Mucosa of rectum (tissue), 2 donors: ENCODE data around the gene TMEM52.
"Not testable (repeated sequence)": the region's sequence is repeated elsewhere in the genome, so short reads cannot be mapped to it uniquely, and the experiment has no call there.

Source experiments
- H3K27ac ChIP-seq, 2 donors: one replicate each; pipeline ENCODE4 v1.7.0; 2013; ENCODE audit warnings: inconsistent platforms in 2 of 2, low read depth in 2 of 2, low read length in 2 of 2
- H3K27me3 ChIP-seq, 2 donors: one replicate each; pipeline ENCODE4 v1.7.0; 2013; ENCODE audit warnings: low read length in 2 of 2; ENCODE audit not compliant: control insufficient read depth in 2 of 2, insufficient read depth in 2 of 2
- H3K36me3 ChIP-seq, 2 donors: one replicate each; pipeline ENCODE4 v1.7.0; 2013; ENCODE audit warnings: low read length in 2 of 2; ENCODE audit not compliant: control insufficient read depth in 2 of 2, insufficient read depth in 2 of 2
- H3K4me1 ChIP-seq, 2 donors: one replicate each; pipeline ENCODE4 v1.7.0; 2013; ENCODE audit warnings: low read length in 2 of 2, mild to moderate bottlenecking in 1 of 2; ENCODE audit not compliant: control insufficient read depth in 2 of 2, insufficient read depth in 2 of 2
- H3K4me3 ChIP-seq, 2 donors: one replicate each; pipeline ENCODE4 v1.7.0; 2013; ENCODE audit warnings: low read length in 2 of 2
- H3K9ac ChIP-seq, 2 donors: one replicate each; pipeline ENCODE4 v1.7.0; 2013; ENCODE audit warnings: low read length in 2 of 2, low read depth in 1 of 2, mild to moderate bottlenecking in 1 of 2
- H3K9me3 ChIP-seq, 2 donors: one replicate each; pipeline ENCODE4 v1.7.0; 2013; ENCODE audit warnings: low read length in 2 of 2; ENCODE audit not compliant: control insufficient read depth in 2 of 2
- donor health status: healthy.
- donor health status: Normal muscosa, but diverticular disease.

TMEM52 gene

GRCh38 chr1:1939296-1940122, 20.4 kb upstream of the TMEM52 start:
- H3K36me3 ChIP-seq, result no peaks in the 10 kb centered on the region
- H3K27ac ChIP-seq, result no peak overlapping the region
- no peaks in the 10 kb centered on the region for H3K9me3 ChIP-seq
- H3K27me3 ChIP-seq, result peaks cover 0 to 5% of the 10 kb centered on the region in 2 donors
- H3K4me1 ChIP-seq, result peaks cover 4 to 18% of the 10 kb centered on the region in 2 donors
- H3K9ac ChIP-seq, result no peak overlapping the region
- no peak overlapping the region for H3K4me3 ChIP-seq

GRCh38 chr1:1938613-1939295, 19.7 kb upstream of the TMEM52 start:
- Histone ChIP-seq H3K4me3 (no peak overlapping the region), H3K27me3 (peaks cover 0 to 5% of the 10 kb centered on the region in 2 donors), H3K27ac (no peak overlapping the region), H3K4me1 (peaks cover 4 to 13% of the 10 kb centered on the region in 2 donors), H3K9me3 (no peaks in the 10 kb centered on the region), H3K9ac (no peak overlapping the region), H3K36me3 (no peaks in the 10 kb centered on the region)

GRCh38 chr1:1938276-1938573, 19.1 kb upstream of the TMEM52 start:
- peaks cover 0 to 5% of the 10 kb centered on the region in 2 donors for H3K27me3 ChIP-seq

GRCh38 chr1:1937549-1938275, 18.6 kb upstream of the TMEM52 start:
- Histone ChIP-seq H3K9ac (no peak overlapping the region), H3K4me3 (no peak overlapping the region), H3K36me3 (no peaks in the 10 kb centered on the region), H3K9me3 (no peaks in the 10 kb centered on the region), H3K4me1 (peaks cover 2 to 4% of the 10 kb centered on the region in 2 donors), H3K27ac (no peak overlapping the region), H3K27me3 (peaks cover 0 to 5% of the 10 kb centered on the region in 2 donors)

More at GRCh38 chr1:1938276-1938573, 19.1 kb upstream of the TMEM52 start:
- no peaks in the 10 kb centered on the region for H3K36me3 ChIP-seq
- peaks cover 4 to 8% of the 10 kb centered on the region in 2 donors for H3K4me1 ChIP-seq
- no peak overlapping the region for H3K9ac ChIP-seq
- no peaks in the 10 kb centered on the region for H3K9me3 ChIP-seq
- H3K27ac ChIP-seq, result no peak overlapping the region
- no peak overlapping the region for H3K4me3 ChIP-seq

- no peaks in the 10 kb centered on the region for H3K4me1 ChIP-seq
- no peak overlapping the region for H3K4me3 ChIP-seq
- H3K9ac ChIP-seq, result no peak overlapping the region
- peaks cover 0 to 4% of the 10 kb centered on the region in 2 donors for H3K27me3 ChIP-seq
- no peaks in the 10 kb centered on the region for H3K9me3 ChIP-seq
- no peaks in the 10 kb centered on the region for H3K36me3 ChIP-seq
- no peak overlapping the region for H3K27ac ChIP-seq
Observed at GRCh38 chr1:1937061-1937460, 18.0 kb upstream of the TMEM52 start.

- not testable (repeated sequence) for H3K4me3 ChIP-seq, H3K36me3 ChIP-seq, H3K9me3 ChIP-seq, H3K27ac ChIP-seq, H3K4me1 ChIP-seq, H3K27me3 ChIP-seq, H3K9ac ChIP-seq
Observed at GRCh38 chr1:1934848-1935247, 15.8 kb upstream of the TMEM52 start.

- no peaks in the 10 kb centered on the region for H3K4me1 ChIP-seq
- H3K36me3 ChIP-seq, result no peaks in the 10 kb centered on the region
- no peaks in the 10 kb centered on the region for H3K27me3 ChIP-seq
- no peaks in the 10 kb centered on the region for H3K9me3 ChIP-seq
- H3K4me3 ChIP-seq, result no peak overlapping the region
- H3K9ac ChIP-seq, result no peak overlapping the region
- H3K27ac ChIP-seq, result no peak overlapping the region
Observed at GRCh38 chr1:1929639-1930545, 10.8 kb upstream of the TMEM52 start.

- no peaks in the 10 kb centered on the region for H3K9me3 ChIP-seq
Observed at GRCh38 chr1:1929102-1929638, 10.1 kb upstream of the TMEM52 start.

GRCh38 chr1:1928231-1929101, 9.4 kb upstream of the TMEM52 start:
- H3K4me3 ChIP-seq, result no peak overlapping the region
- peaks cover 2 to 3% of the 10 kb centered on the region in 2 donors for H3K4me1 ChIP-seq
- no peak overlapping the region for H3K27ac ChIP-seq
- no peaks in the 10 kb centered on the region for H3K9me3 ChIP-seq
- no peaks in the 10 kb centered on the region for H3K27me3 ChIP-seq
- no peaks in the 10 kb centered on the region for H3K36me3 ChIP-seq
- no peak overlapping the region for H3K9ac ChIP-seq

More at GRCh38 chr1:1929102-1929638, 10.1 kb upstream of the TMEM52 start:
- H3K27me3 ChIP-seq, result no peaks in the 10 kb centered on the region
- no peak overlapping the region for H3K27ac ChIP-seq
- H3K36me3 ChIP-seq, result no peaks in the 10 kb centered on the region
- no peak overlapping the region for H3K4me3 ChIP-seq
- H3K4me1 ChIP-seq, result no peaks in the 10 kb centered on the region
- no peak overlapping the region for H3K9ac ChIP-seq
